Measurements from ENCODE around the gene RAB35. TPM values are rescaled to one million over a fixed set of nuclear protein-coding genes. Genes with fewer than 3 reads are reported as not detected.

The RAB35 gene
- total RNA-seq, 2 donors from 2014 or later: 4.0 to 7.0 TPM

GRCh38 chr12:120067901-120068300 is 48.7 kb downstream of the RAB35 start:
- no peak for ATAC-seq
- intact Hi-C loops (cut with DNase I): no loop called here
- Histone ChIP-seq H3K27me3 (no peaks in the 10 kb centered on the region), H3K27ac (no peak overlapping the region), H3K4me1 (no peaks in the 10 kb centered on the region), H3K36me3 (replicated peaks in 1 of 2; ENCODE audit: insufficient read depth in 1 of 2, low read depth in 2 of 2) (peaks cover 0 to 1% of the 10 kb centered on the region in 2 donors), H3K9me3 (no peaks in the 10 kb centered on the region), H3K4me3 (no peak overlapping the region)
- TF ChIP-seq POLR2A (IDR thresholded peaks at IDR 0.05): no peak
- TF ChIP-seq CTCF (IDR thresholded peaks at IDR 0.05): no peak
- DNase-seq: no peak
- 82 to 83% methylated on average over 3 of the region's 3 CpGs for WGBS, 2 donors

DNA sequence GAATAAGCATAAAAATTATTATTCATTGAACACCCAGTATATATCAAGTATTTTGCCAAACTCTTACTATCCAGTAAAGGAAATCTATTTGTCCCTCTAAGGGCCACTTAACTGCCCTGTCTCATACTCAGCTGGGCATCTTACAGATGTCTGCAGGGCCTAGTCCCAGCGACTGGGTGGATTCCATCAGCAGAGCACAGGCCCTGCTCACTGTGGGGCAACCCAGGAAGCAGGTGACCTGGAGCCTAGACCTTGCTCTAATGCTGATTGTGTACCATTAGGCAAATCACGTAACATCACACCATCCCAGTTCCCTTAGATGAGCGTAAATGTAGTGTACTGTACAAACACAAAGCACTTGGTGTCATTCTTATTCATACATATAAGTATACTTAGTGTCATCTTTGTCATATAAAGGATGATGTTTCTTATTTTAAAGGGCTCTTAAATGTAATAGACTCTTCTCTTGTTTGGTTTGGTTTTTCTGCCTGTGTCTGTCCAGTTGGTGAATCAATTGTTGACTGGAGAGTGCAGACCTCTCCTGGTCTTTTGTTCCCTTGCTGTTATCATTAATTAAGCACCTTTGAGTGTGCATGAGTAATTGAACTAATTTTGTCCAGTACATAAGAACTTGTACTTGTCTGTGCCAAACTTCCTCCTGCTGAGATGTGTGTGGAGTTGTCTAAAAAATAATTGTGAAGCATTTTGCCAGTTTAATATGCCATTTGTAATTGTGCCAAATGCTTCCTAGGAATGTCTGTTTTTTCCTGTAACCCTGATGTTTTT is 49.3 kb downstream of the RAB35 start:
- ATAC-seq: no peak

DNA sequence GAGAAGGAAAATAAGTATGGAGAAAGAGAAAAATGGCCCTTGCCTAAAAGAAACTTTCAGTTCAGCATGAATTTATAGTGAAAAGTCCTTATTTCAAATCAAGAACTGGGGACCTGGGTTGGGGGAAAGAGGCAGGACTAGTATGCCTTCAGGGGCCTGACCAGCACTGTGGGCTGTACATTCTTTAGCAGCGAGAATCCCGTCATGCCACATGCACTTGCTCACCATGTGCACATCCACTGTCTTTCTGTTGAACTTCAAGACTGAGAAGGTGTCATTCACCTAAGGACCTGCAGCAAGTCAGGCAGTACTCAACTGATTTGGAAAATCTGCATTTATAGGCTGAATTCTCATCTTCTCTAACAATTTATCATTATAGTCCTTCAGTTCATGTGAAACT is 50.2 kb downstream of the RAB35 start:
- H3K36me3 ChIP-seq (replicated peaks in 1 of 2; ENCODE audit: insufficient read depth in 1 of 2, low read depth in 2 of 2): no peaks in the 10 kb centered on the region
- no peak overlapping the region for H3K27ac ChIP-seq
- H3K27me3 ChIP-seq: no peaks in the 10 kb centered on the region
- ATAC-seq (no peak), DNase-seq (no peak)
- 87 to 94% methylated on average over 2 of the region's 2 CpGs for WGBS, 2 donors
- no peak overlapping the region for H3K4me3 ChIP-seq
- TF ChIP-seq CTCF (IDR thresholded peaks at IDR 0.05): no peak
- TF ChIP-seq POLR2A (IDR thresholded peaks at IDR 0.05): no peak
- no peaks in the 10 kb centered on the region for H3K9me3 ChIP-seq
- no peaks in the 10 kb centered on the region for H3K4me1 ChIP-seq
- intact Hi-C loops (cut with DNase I): no loop called here

More for the DNA sequence above, 49.3 kb downstream of the RAB35 start:
- Histone ChIP-seq H3K27me3 (no peaks in the 10 kb centered on the region), H3K36me3 (replicated peaks in 1 of 2; ENCODE audit: insufficient read depth in 1 of 2, low read depth in 2 of 2) (no peaks in the 10 kb centered on the region), H3K9me3 (no peaks in the 10 kb centered on the region), H3K4me1 (no peaks in the 10 kb centered on the region), H3K4me3 (no peak overlapping the region), H3K27ac (no peak overlapping the region)
- TF ChIP-seq CTCF (IDR thresholded peaks at IDR 0.05) (no peak), POLR2A (IDR thresholded peaks at IDR 0.05) (no peak)
- DNase-seq: no peak
- WGBS, 2 donors: 76 to 80% methylated on average over 3 of the region's 3 CpGs
- intact Hi-C loops (cut with DNase I): no loop called here

DNA sequence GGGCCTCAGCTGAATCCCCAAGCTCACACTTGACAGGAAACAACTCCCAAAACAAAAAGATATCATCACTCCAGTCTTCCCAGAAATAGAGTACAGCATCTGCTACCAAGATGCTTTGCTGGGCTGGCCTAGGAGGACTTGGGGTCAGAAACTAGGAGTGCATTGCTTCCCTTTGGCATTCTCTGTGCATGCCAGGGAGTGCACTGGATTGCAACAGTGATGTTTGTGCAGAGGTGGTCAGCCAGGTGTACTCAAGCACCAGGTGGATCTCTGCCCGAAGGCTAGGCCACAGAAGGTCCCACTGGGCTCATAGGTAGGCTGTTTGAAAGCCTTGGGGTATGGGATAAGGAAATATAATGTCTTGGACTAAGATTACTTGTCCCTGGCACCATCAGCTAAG is 51.1 kb downstream of the RAB35 start:
- intact Hi-C loops (cut with DNase I): no loop called here
- 63% methylated on average over 1 of the region's 1 CpG; no CpG with 5 or more reads in 1 of the 2 donors for WGBS, 2 donors
- DNase-seq: no peak
- no peak overlapping the region for H3K27ac ChIP-seq
- no peak overlapping the region for H3K4me3 ChIP-seq
- H3K4me1 ChIP-seq: no peaks in the 10 kb centered on the region
- H3K27me3 ChIP-seq: no peaks in the 10 kb centered on the region
- no peaks in the 10 kb centered on the region for H3K9me3 ChIP-seq
- no peaks in the 10 kb centered on the region for H3K36me3 ChIP-seq (replicated peaks in 1 of 2; ENCODE audit: insufficient read depth in 1 of 2, low read depth in 2 of 2)
- TF ChIP-seq CTCF (IDR thresholded peaks at IDR 0.05) (no peak), POLR2A (IDR thresholded peaks at IDR 0.05) (no peak)
- no peak for ATAC-seq
